Gastroesophageal sphincter (tissue), 4 donors: ENCODE results near the gene CSNK2A2. TPM values are rescaled to one million over a fixed set of nuclear protein-coding genes. Genes with fewer than 3 reads are reported as not detected.
A peak's percentile ranks its signal among the peaks of the same experiment; 100 is the strongest.

Source experiments
- ATAC-seq: fragments of 150-250 bp; one replicate; pipeline ENCODE4 v1.9.1; 2016; ENCODE audit warnings: mild to moderate bottlenecking, moderate library complexity
- H3K27ac ChIP-seq, 4 donors: fragments of 200-600 bp; sonication (generic) in 3 of 4; 1 replicate in 3 of 4; 2 replicates in 1 of 4; pipeline ENCODE4 v1.5.1; 2016 to 2019
- H3K27me3 ChIP-seq: fragments of 200-600 bp; sonication (generic); one replicate; pipeline ENCODE4 v1.5.1; 2019
- H3K36me3 ChIP-seq, 2 donors: fragments of 200-600 bp; sonication (generic); one replicate each; pipeline ENCODE4 v1.5.1; 2019; ENCODE audit warnings: control low read depth in 1 of 2
- H3K4me1 ChIP-seq, 3 donors: fragments of 200-600 bp; sonication (generic); 1 replicate in 2 of 3; 2 replicates in 1 of 3; pipeline ENCODE4 v1.5.1; 2016 to 2019; ENCODE audit warnings: control low read depth in 2 of 3
- H3K4me3 ChIP-seq, 2 donors: fragments of 200-600 bp; sonication (generic); one replicate each; pipeline ENCODE4 v1.5.1; 2019; ENCODE audit warnings: mild to moderate bottlenecking in 1 of 2, moderate library complexity in 1 of 2
- H3K9me3 ChIP-seq, 3 donors: fragments of 200-600 bp; sonication (generic); one replicate each; pipeline ENCODE4 v1.5.1; 2017 to 2019; ENCODE audit warnings: control low read depth in 2 of 3
- CTCF ChIP-seq, 4 experiments: fragments of 200-600 bp in 2 of 4; fragments of 450-650 bp in 2 of 4; sonication (generic) in 1 of 4; IDR thresholded peaks; one replicate each; pipeline ENCODE4 v1.5.1; 2017 to 2019; ENCODE audit warnings: antibody characterized with exemption in 4 of 4, mild to moderate bottlenecking in 2 of 4, moderate library complexity in 2 of 4
- EP300 ChIP-seq: sonication (generic); formaldehyde crosslinking; IDR thresholded peaks from one replicate; pipeline ENCODE4 v1.6.1; 2017; ENCODE audit warnings: antibody characterized with exemption, mild to moderate bottlenecking
- POLR2A ChIP-seq, 2 donors: fragments of 450-650 bp; IDR thresholded peaks; one replicate each; pipeline ENCODE4 v1.6.1; 2017; ENCODE audit warnings: antibody characterized with exemption in 2 of 2, mild to moderate bottlenecking in 2 of 2, moderate library complexity in 1 of 2
- POLR2AphosphoS5 ChIP-seq: sonication (generic); formaldehyde crosslinking; IDR thresholded peaks from one replicate; pipeline ENCODE4 v1.6.1; 2017; ENCODE audit warnings: antibody characterized with exemption
- WGBS, 2 donors: methylation state at CpG; one replicate each; pipeline ENCODE4 v1.1.5; 2018; ENCODE audit warnings: low coverage in 1 of 2; 5-methylcytosine and 5-hydroxymethylcytosine counted together
- total RNA-seq, 4 donors: library from RNA; depleted of rRNA; stranded (reverse); fragments of >200 nt; gene quantifications; one replicate each; pipeline ENCODE4 v1.1.0, GENCODE V29; 2016

The CSNK2A2 gene
- total RNA-seq, 4 donors from 2014 or later = 34.3 to 54.4 (median 39.0) TPM

GRCh38 chr16:58137581-58137980, 60.3 kb downstream of the CSNK2A2 start:
- ATAC-seq = no peak
- Histone ChIP-seq H3K4me3 (no peak overlapping the region), H3K36me3 (no peaks in the 10 kb centered on the region), H3K27me3 (no peaks in the 10 kb centered on the region), H3K27ac (no peak overlapping the region), H3K4me1 (no peaks in the 10 kb centered on the region), H3K9me3 (peaks cover 0 to 19% (median 0%) of the 10 kb centered on the region in 3 donors)
- 62 to 100% methylated on average over 2 of the region's 2 CpGs for WGBS, 2 donors
- no peak for TF ChIP-seq EP300
- no peak for TF ChIP-seq POLR2AphosphoS5
- no peak for TF ChIP-seq POLR2A (IDR thresholded peaks at IDR 0.05)
- no peak for TF ChIP-seq CTCF (IDR thresholded peaks at IDR 0.05)

GRCh38 chr16:58129097-58129936, 68.6 kb downstream of the CSNK2A2 start, which contains the start of gene CFAP20:
TSS of gene CFAP20 (minus strand) at chr16:58129381. CDS start at chr16:58129115, 266 bp downstream.
- H3K9me3 ChIP-seq = peaks cover 0 to 5% (median 0%) of the 10 kb centered on the region in 3 donors
- H3K27me3 ChIP-seq = no peaks in the 10 kb centered on the region
- H3K4me1 ChIP-seq = peaks cover 0 to 42% (median 12%) of the 10 kb centered on the region in 3 donors
- no peaks in the 10 kb centered on the region for H3K36me3 ChIP-seq
- ATAC-seq = peak; percentile 99
- peak within 1 kb of the TSS; percentile 87 to 98 for H3K4me3 ChIP-seq
- 4 to 12% methylated on average over 10 to 21 of the region's 70 CpGs for WGBS, 2 donors
- H3K27ac ChIP-seq = peak within 1 kb of the TSS; percentile 80 to 91 (median 90)
- TF ChIP-seq POLR2A (IDR thresholded peaks at IDR 0.05) (peak; percentile 76 to 83), CTCF (IDR thresholded peaks at IDR 0.05) (peak in 1 of 4 experiments; percentile 24), EP300 (no peak), POLR2AphosphoS5 (peak; percentile 96)

GRCh38 chr16:58128711-58129096, 69.2 kb downstream of the CSNK2A2 start:
- Histone ChIP-seq H3K4me1 (peaks cover 0 to 48% (median 12%) of the 10 kb centered on the region in 3 donors), H3K27ac (peak overlapping the region; percentile 80 to 91 (median 90)), H3K36me3 (no peaks in the 10 kb centered on the region), H3K4me3 (peak overlapping the region; percentile 87 to 98), H3K9me3 (peaks cover 0 to 5% (median 0%) of the 10 kb centered on the region in 3 donors), H3K27me3 (no peaks in the 10 kb centered on the region)
- WGBS, 2 donors = 0% methylated on average over 2 of the region's 25 CpGs; no CpG with 5 or more reads in 1 of the 2 donors
- TF ChIP-seq EP300 (no peak), CTCF (IDR thresholded peaks at IDR 0.05) (no peak), POLR2AphosphoS5 (no peak), POLR2A (IDR thresholded peaks at IDR 0.05) (no peak)
- no peak for ATAC-seq

GRCh38 chr16:58128181-58128631, 69.7 kb downstream of the CSNK2A2 start:
- Histone ChIP-seq H3K36me3 (no peaks in the 10 kb centered on the region), H3K4me1 (peaks cover 0 to 51% (median 12%) of the 10 kb centered on the region in 3 donors), H3K27ac (peak overlapping the region; percentile 80 to 91 (median 90)), H3K9me3 (peaks cover 0 to 5% (median 0%) of the 10 kb centered on the region in 3 donors), H3K27me3 (no peaks in the 10 kb centered on the region), H3K4me3 (peak overlapping the region; percentile 87 to 98)
- WGBS, 2 donors = 0 to 3% methylated on average over 5 to 6 of the region's 6 CpGs
- no peak for TF ChIP-seq EP300
- ATAC-seq = no peak

- peak overlapping the region; percentile 87 to 98 for H3K4me3 ChIP-seq
- WGBS, 2 donors = 3 to 10% methylated on average over 4 of the region's 4 CpGs
- no peak for TF ChIP-seq POLR2A (IDR thresholded peaks at IDR 0.05)
- TF ChIP-seq EP300 = no peak
- peak overlapping the region; percentile 71 to 91 (median 90) for H3K27ac ChIP-seq
- no peaks in the 10 kb centered on the region for H3K36me3 ChIP-seq
- no peak for ATAC-seq
- H3K9me3 ChIP-seq = peaks cover 0 to 5% (median 0%) of the 10 kb centered on the region in 3 donors
- H3K27me3 ChIP-seq = no peaks in the 10 kb centered on the region
- peaks cover 0 to 57% (median 12%) of the 10 kb centered on the region in 3 donors for H3K4me1 ChIP-seq
Measured at GRCh38 chr16:58127634-58128033, 70.3 kb downstream of the CSNK2A2 start.
